NCI-H345 treated with DMSO at 0.1 percent for 48 hours (cell line): ENCODE data around the gene ZNF593.

Source experiments
- DNase-seq: peaks from one replicate; lab custom pipeline; 2025; ENCODE audit not compliant: unreplicated experiment; lab: John Stamatoyannopoulos, UW

Gene ZNF593

GRCh38 chr1:26145960-26146294 lies 23.8 kb upstream of the ZNF593 start:
- DNase-seq = no peak

- DNase-seq = no peak
Observed at GRCh38 chr1:26148887-26149286, 20.8 kb upstream of the ZNF593 start.

- DNase-seq = no peak
Observed at GRCh38 chr1:26153966-26154532, 15.7 kb upstream of the ZNF593 start.

GRCh38 chr1:26154750-26155149 lies 15.0 kb upstream of the ZNF593 start:
- DNase-seq = no peak

- no peak for DNase-seq
Observed at GRCh38 chr1:26155370-26156284, 14.1 kb upstream of the ZNF593 start.

GRCh38 chr1:26156285-26157038 lies 13.2 kb upstream of the ZNF593 start:
- no peak for DNase-seq

GRCh38 chr1:26158271-26158907 lies 11.3 kb upstream of the ZNF593 start:
- no peak for DNase-seq

- no peak for DNase-seq
Observed at GRCh38 chr1:26158908-26159742, 10.6 kb upstream of the ZNF593 start, which contains the start of gene FAM110D. Gene FAM110D (plus strand): TSS chr1:26159079. CDS start chr1:26161292, 2,213 bp downstream.

- DNase-seq = no peak
Observed at GRCh38 chr1:26159743-26160039, 10.0 kb upstream of the ZNF593 start.

- DNase-seq = no peak
Observed at GRCh38 chr1:26160527-26161414, 8.9 kb upstream of the ZNF593 start.

- DNase-seq = no peak
Observed at GRCh38 chr1:26161415-26162219, 8.1 kb upstream of the ZNF593 start.

- no peak for DNase-seq
Observed at GRCh38 chr1:26162220-26162709, 7.4 kb upstream of the ZNF593 start.

- no peak for DNase-seq
Observed at GRCh38 chr1:26163684-26164035, 6.0 kb upstream of the ZNF593 start.

GRCh38 chr1:26164036-26164860 lies 5.5 kb upstream of the ZNF593 start:
- DNase-seq = no peak

- no peak for DNase-seq
Observed at GRCh38 chr1:26164861-26165842, 4.6 kb upstream of the ZNF593 start.

GRCh38 chr1:26166719-26167281 lies 2.9 kb upstream of the ZNF593 start:
- DNase-seq = no peak
